Immature natural killer cell (primary cell): ENCODE measurements around the gene NALCN. TPM values are rescaled to one million over a fixed set of nuclear protein-coding genes. Genes with fewer than 3 reads are reported as not detected.

ENCODE experiments used
- DNase-seq, 3 donors: peaks; one replicate each; pipeline ENCODE4 v3.0.0; 2022; ENCODE audit warnings: mixed read lengths in 1 of 3
- H3K27ac Mint-ChIP-seq, 6 donors: one replicate each; pipeline ENCODE4 v1.8.0; 2020; ENCODE audit warnings: mixed read lengths in 6 of 6, mild to moderate bottlenecking in 5 of 6, inconsistent platforms in 4 of 6, moderate library complexity in 3 of 6
- H3K27me3 Mint-ChIP-seq, 3 donors: one replicate each; pipeline ENCODE4 v1.8.0; 2020 to 2021; ENCODE audit warnings: low read depth in 3 of 3, mild to moderate bottlenecking in 3 of 3, mixed read lengths in 3 of 3, moderate library complexity in 3 of 3, inconsistent platforms in 1 of 3
- H3K36me3 Mint-ChIP-seq, 3 donors: one replicate each; pipeline ENCODE4 v1.8.0; 2020; ENCODE audit warnings: mixed read lengths in 3 of 3, inconsistent platforms in 2 of 3, mild to moderate bottlenecking in 2 of 3
- H3K4me1 Mint-ChIP-seq, 2 donors: one replicate each; pipeline ENCODE4 v1.8.0; 2020; ENCODE audit warnings: inconsistent platforms in 2 of 2, mild to moderate bottlenecking in 2 of 2, mixed read lengths in 2 of 2, moderate library complexity in 1 of 2
- H3K4me3 Mint-ChIP-seq, 5 donors: one replicate each; pipeline ENCODE4 v1.8.0; 2020; ENCODE audit warnings: mild to moderate bottlenecking in 5 of 5, mixed read lengths in 5 of 5, inconsistent platforms in 3 of 5, moderate library complexity in 3 of 5
- H3K9me3 Mint-ChIP-seq, 6 donors: one replicate each; pipeline ENCODE4 v1.8.0; 2020; ENCODE audit warnings: mild to moderate bottlenecking in 6 of 6, mixed read lengths in 6 of 6, inconsistent platforms in 4 of 6, moderate library complexity in 3 of 6
- polyA plus RNA-seq, 3 donors: library from polyadenylated mRNA; unstranded; fragments of 300-500 nt; fragmentation: Illumina TruSeq; gene quantifications; one replicate each; pipeline ENCODE4 v1.2.3, GENCODE V29; 2021

The NALCN gene
- polyA plus RNA-seq, 3 donors from 2014 or later, result not detected

GRCh38 chr13:101401196-101401595, 15.1 kb downstream of the NALCN start:
- DNase-seq, result no peak
- Mint-ChIP-seq H3K27me3 (peaks cover 0 to 3% (median 3%) of the 10 kb centered on the region in 3 donors), H3K27ac (no peak overlapping the region), H3K9me3 (peaks cover 0 to 11% (median under 1%) of the 10 kb centered on the region in 6 donors), H3K4me1 (no peaks in the 10 kb centered on the region), H3K36me3 (no peaks in the 10 kb centered on the region), H3K4me3 (no peak overlapping the region)

GRCh38 chr13:101399365-101399764, 16.9 kb downstream of the NALCN start:
- Mint-ChIP-seq H3K4me1 (no peaks in the 10 kb centered on the region), H3K27me3 (peaks cover 0 to 3% (median 0%) of the 10 kb centered on the region in 3 donors), H3K9me3 (peaks cover 0 to 5% (median 0%) of the 10 kb centered on the region in 6 donors), H3K27ac (no peak overlapping the region), H3K36me3 (no peaks in the 10 kb centered on the region), H3K4me3 (no peak overlapping the region)
- no peak for DNase-seq

- H3K27me3 Mint-ChIP-seq, result peaks cover 0 to 3% (median 0%) of the 10 kb centered on the region in 3 donors
- no peaks in the 10 kb centered on the region for H3K4me1 Mint-ChIP-seq
- DNase-seq, result no peak
- no peak overlapping the region for H3K4me3 Mint-ChIP-seq
- H3K9me3 Mint-ChIP-seq, result peaks cover 0 to 5% (median 0%) of the 10 kb centered on the region in 6 donors
- H3K27ac Mint-ChIP-seq, result no peak overlapping the region
- no peaks in the 10 kb centered on the region for H3K36me3 Mint-ChIP-seq
Observed at GRCh38 chr13:101398920-101399319, 17.4 kb downstream of the NALCN start.

GRCh38 chr13:101398191-101398590, 18.1 kb downstream of the NALCN start:
- DNase-seq, result no peak
- no peaks in the 10 kb centered on the region for H3K4me1 Mint-ChIP-seq
- no peak overlapping the region for H3K4me3 Mint-ChIP-seq
- H3K27ac Mint-ChIP-seq, result no peak overlapping the region
- peaks cover 0 to 3% (median 0%) of the 10 kb centered on the region in 3 donors for H3K27me3 Mint-ChIP-seq
- H3K9me3 Mint-ChIP-seq, result peaks cover 0 to 5% (median 0%) of the 10 kb centered on the region in 6 donors
- H3K36me3 Mint-ChIP-seq, result no peaks in the 10 kb centered on the region

GRCh38 chr13:101397742-101398141, 18.6 kb downstream of the NALCN start:
- peaks cover 0 to 3% (median 0%) of the 10 kb centered on the region in 6 donors for H3K9me3 Mint-ChIP-seq
- no peaks in the 10 kb centered on the region for H3K36me3 Mint-ChIP-seq
- DNase-seq, result no peak
- no peak overlapping the region for H3K4me3 Mint-ChIP-seq
- H3K27ac Mint-ChIP-seq, result no peak overlapping the region
- peaks cover 0 to 3% (median 0%) of the 10 kb centered on the region in 3 donors for H3K27me3 Mint-ChIP-seq
- no peaks in the 10 kb centered on the region for H3K4me1 Mint-ChIP-seq

- no peak overlapping the region for H3K27ac Mint-ChIP-seq
- H3K36me3 Mint-ChIP-seq, result no peaks in the 10 kb centered on the region
- no peaks in the 10 kb centered on the region for H3K4me1 Mint-ChIP-seq
- peaks cover 0 to 3% (median 0%) of the 10 kb centered on the region in 3 donors for H3K27me3 Mint-ChIP-seq
- no peak for DNase-seq
- peaks cover 0 to 3% (median 1%) of the 10 kb centered on the region in 6 donors for H3K9me3 Mint-ChIP-seq
- H3K4me3 Mint-ChIP-seq, result no peak overlapping the region
Observed at GRCh38 chr13:101394605-101395004, 21.7 kb downstream of the NALCN start.

GRCh38 chr13:101393140-101393539, 23.2 kb downstream of the NALCN start:
- Mint-ChIP-seq H3K27ac (no peak overlapping the region), H3K4me1 (no peaks in the 10 kb centered on the region), H3K9me3 (peaks cover 0 to 6% (median 2%) of the 10 kb centered on the region in 6 donors), H3K36me3 (no peaks in the 10 kb centered on the region), H3K4me3 (no peak overlapping the region), H3K27me3 (no peaks in the 10 kb centered on the region)
- no peak for DNase-seq

- no peaks in the 10 kb centered on the region for H3K36me3 Mint-ChIP-seq
- H3K4me1 Mint-ChIP-seq, result no peaks in the 10 kb centered on the region
- H3K27me3 Mint-ChIP-seq, result no peaks in the 10 kb centered on the region
- H3K4me3 Mint-ChIP-seq, result no peak overlapping the region
- H3K9me3 Mint-ChIP-seq, result peaks cover 0 to 6% (median 3%) of the 10 kb centered on the region in 6 donors
- H3K27ac Mint-ChIP-seq, result no peak overlapping the region
- no peak for DNase-seq
Observed at GRCh38 chr13:101390461-101390860, 25.8 kb downstream of the NALCN start.

GRCh38 chr13:101384929-101385328, 31.4 kb downstream of the NALCN start:
- DNase-seq, result no peak
- peaks cover 0 to 7% (median under 1%) of the 10 kb centered on the region in 6 donors for H3K9me3 Mint-ChIP-seq
- no peak overlapping the region for H3K27ac Mint-ChIP-seq
- H3K27me3 Mint-ChIP-seq, result no peaks in the 10 kb centered on the region
- no peak overlapping the region for H3K4me3 Mint-ChIP-seq
- no peaks in the 10 kb centered on the region for H3K4me1 Mint-ChIP-seq
- H3K36me3 Mint-ChIP-seq, result no peaks in the 10 kb centered on the region

GRCh38 chr13:101383595-101383994, 32.7 kb downstream of the NALCN start:
- no peak overlapping the region for H3K4me3 Mint-ChIP-seq
- DNase-seq, result no peak
- peaks cover 0 to 8% (median 0%) of the 10 kb centered on the region in 6 donors for H3K9me3 Mint-ChIP-seq
- H3K4me1 Mint-ChIP-seq, result no peaks in the 10 kb centered on the region
- H3K27ac Mint-ChIP-seq, result no peak overlapping the region
- H3K27me3 Mint-ChIP-seq, result no peaks in the 10 kb centered on the region
- H3K36me3 Mint-ChIP-seq, result no peaks in the 10 kb centered on the region

GRCh38 chr13:101382701-101383100, 33.6 kb downstream of the NALCN start:
- H3K36me3 Mint-ChIP-seq, result no peaks in the 10 kb centered on the region
- no peak overlapping the region for H3K27ac Mint-ChIP-seq
- no peak for DNase-seq
- no peaks in the 10 kb centered on the region for H3K27me3 Mint-ChIP-seq
- H3K4me1 Mint-ChIP-seq, result no peaks in the 10 kb centered on the region
- H3K4me3 Mint-ChIP-seq, result no peak overlapping the region
- H3K9me3 Mint-ChIP-seq, result peaks cover 0 to 8% (median 1%) of the 10 kb centered on the region in 6 donors

GRCh38 chr13:101382086-101382485, 34.2 kb downstream of the NALCN start:
- Mint-ChIP-seq H3K9me3 (peaks cover 0 to 8% (median 1%) of the 10 kb centered on the region in 6 donors), H3K36me3 (no peaks in the 10 kb centered on the region), H3K4me3 (no peak overlapping the region), H3K27me3 (no peaks in the 10 kb centered on the region), H3K27ac (no peak overlapping the region), H3K4me1 (no peaks in the 10 kb centered on the region)
- no peak for DNase-seq

- no peak overlapping the region for H3K27ac Mint-ChIP-seq
- DNase-seq, result no peak
- H3K4me1 Mint-ChIP-seq, result no peaks in the 10 kb centered on the region
- no peak overlapping the region for H3K4me3 Mint-ChIP-seq
- no peaks in the 10 kb centered on the region for H3K36me3 Mint-ChIP-seq
- H3K9me3 Mint-ChIP-seq, result peaks cover 4 to 28% (median 14%) of the 10 kb centered on the region in 6 donors
- H3K27me3 Mint-ChIP-seq, result no peaks in the 10 kb centered on the region
Observed at GRCh38 chr13:101360525-101360924, 55.8 kb downstream of the NALCN start.

GRCh38 chr13:101354895-101355294, 61.4 kb downstream of the NALCN start:
- H3K4me1 Mint-ChIP-seq, result no peaks in the 10 kb centered on the region
- H3K27ac Mint-ChIP-seq, result no peak overlapping the region
- DNase-seq, result no peak
- H3K4me3 Mint-ChIP-seq, result no peak overlapping the region
- H3K36me3 Mint-ChIP-seq, result no peaks in the 10 kb centered on the region
- peaks cover 3 to 38% (median 21%) of the 10 kb centered on the region in 6 donors for H3K9me3 Mint-ChIP-seq
- no peaks in the 10 kb centered on the region for H3K27me3 Mint-ChIP-seq
